HepG2 (cell line): Measurements from ENCODE around the gene MDM4. TPM values are rescaled to one million over a fixed set of nuclear protein-coding genes. Genes with fewer than 3 reads are reported as not detected.

ENCODE experiments used
- AGO2 ChIP-seq: fragments of 200-400 bp; formaldehyde crosslinking; optimal IDR thresholded peaks from 2 replicates; pipeline ENCODE3; 2017; ENCODE audit warnings: mild to moderate bottlenecking, low read depth, low read length, moderate library complexity
- AHDC1 ChIP-seq: sonication (generic); formaldehyde crosslinking; IDR thresholded peaks from 2 replicates; pipeline ENCODE4 v1.5.1; 2020; ENCODE audit warnings: mild to moderate bottlenecking, missing genetic modification reagents, borderline replicate concordance
- PREB ChIP-seq: sonication (generic); formaldehyde crosslinking; IDR thresholded peaks from 2 replicates; pipeline ENCODE4 v1.4.0; 2020; ENCODE audit warnings: missing genetic modification reagents
- TAF1 ChIP-seq: sonication (generic); formaldehyde crosslinking; IDR thresholded peaks from 2 replicates; pipeline ENCODE4 v1.4.0; 2020; ENCODE audit warnings: missing genetic modification reagents
- WIZ ChIP-seq: sonication (generic); formaldehyde crosslinking; IDR thresholded peaks from 2 replicates; pipeline ENCODE4 v1.5.1; 2020; ENCODE audit warnings: mild to moderate bottlenecking, missing genetic modification reagents
- ZNF34 ChIP-seq: sonication (generic); formaldehyde crosslinking; IDR thresholded peaks from 2 replicates; pipeline ENCODE4 v1.4.0; 2020; ENCODE audit warnings: mild to moderate bottlenecking, missing genetic modification reagents, borderline replicate concordance
- ZNF432 ChIP-seq: sonication (generic); formaldehyde crosslinking; IDR thresholded peaks from 2 replicates; pipeline ENCODE4 v1.5.0; 2020; ENCODE audit warnings: missing genetic modification reagents, mild to moderate bottlenecking, borderline replicate concordance
- ZNF646 ChIP-seq: sonication (generic); formaldehyde crosslinking; IDR thresholded peaks from 2 replicates; pipeline ENCODE4 v1.9.0; 2021; ENCODE audit warnings: mild to moderate bottlenecking, missing genetic modification reagents
- ZNF670 ChIP-seq: sonication (generic); formaldehyde crosslinking; IDR thresholded peaks from 2 replicates; pipeline ENCODE4 v1.8.0; 2022; ENCODE audit warnings: mild to moderate bottlenecking, missing genetic modification reagents, borderline replicate concordance
- ZNF672 ChIP-seq: sonication (generic); formaldehyde crosslinking; IDR thresholded peaks from 2 replicates; pipeline ENCODE4 v1.8.1; 2022; ENCODE audit warnings: missing genetic modification reagents
- ZNF713 ChIP-seq: sonication (generic); formaldehyde crosslinking; IDR thresholded peaks from 2 replicates; pipeline ENCODE4 v1.4.0; 2020; ENCODE audit warnings: mild to moderate bottlenecking, missing genetic modification reagents
- ZNF775 ChIP-seq: sonication (generic); formaldehyde crosslinking; IDR thresholded peaks from 2 replicates; pipeline ENCODE4 v1.4.0; 2020; ENCODE audit warnings: missing genetic modification reagents, mild to moderate bottlenecking, moderate library complexity, borderline replicate concordance
- polyA plus RNA-seq, 8 experiments: library from polyadenylated mRNA; depleted of rRNA in 3 of 8; stranded (reverse) in 7 of 8; unstranded in 1 of 8; fragments of >200 nt; fragmentation: Illumina TruSeq in 4 of 8; extraction: Trizol in 4 of 8; gene quantifications; 2 replicates each; pipeline versions ENCODE4 v1.2.1 to v1.2.3, GENCODE V29; 2011 to 2016; ENCODE audit warnings: low read depth in 4 of 8, missing spikeins in 1 of 8, mixed read lengths in 1 of 8; ENCODE audit not compliant: insufficient read depth in 1 of 8
- total RNA-seq, 5 experiments: library from RNA; depleted of rRNA; stranded (reverse); fragments of >200 nt; fragmentation: Illumina TruSeq; extraction: Trizol; gene quantifications; 2 replicates each; pipeline ENCODE4 v1.2.3, GENCODE V29; 2016; ENCODE audit warnings: low read depth in 1 of 5

The MDM4 gene
- total and polyA plus RNA-seq, 2 of the 13 experiments (the other 11 are each of a cell fraction or from before 2014, with no cell fraction given): 14.9 to 19.0 TPM

- TF ChIP-seq AHDC1 (CRISPR knock-in tag) (no peak), TAF1 (CRISPR knock-in tag) (peak; percentile 95), ZNF34 (CRISPR knock-in tag) (peak; percentile 75; the same call in 1 of the 2 replicates), ZNF670 (0 out of 2 replicates have a peak, but pooled peaks have one; percentile 54), ZNF672 (CRISPR knock-in tag) (0 out of 2 replicates have a peak, but pooled peaks have one; percentile 34), ZNF646 (CRISPR knock-in tag) (0 out of 2 replicates have a peak, but pooled peaks have one; percentile 11), PREB (CRISPR knock-in tag) (no peak), WIZ (CRISPR knock-in tag) (0 out of 2 replicates have a peak, but pooled peaks have one; percentile 45), ZNF775 (CRISPR knock-in tag) (peak; percentile 88; the same call in 1 of the 2 replicates), ZNF432 (CRISPR knock-in tag) (no peak), ZNF713 (CRISPR knock-in tag) (peak; percentile 86; the same call in 1 of the 2 replicates), AGO2 (peak; percentile 75)
Observed at GRCh38 chr1:204516180-204516879, at the start of gene MDM4 (continued).
